Esophagus squamous epithelium (tissue), 5 donors: ENCODE results near the gene DCDC2B. TPM values are rescaled to one million over a fixed set of nuclear protein-coding genes. Genes with fewer than 3 reads are reported as not detected.

Experiments used
- DNase-seq: peaks from one replicate; lab custom pipeline; 2025; lab: John Stamatoyannopoulos, UW
- H3K27ac ChIP-seq, 4 donors: fragments of 200-600 bp; sonication (generic); one replicate each; pipeline ENCODE4 v1.5.1; 2016 to 2019; ENCODE audit warnings: mild to moderate bottlenecking in 1 of 4
- H3K27me3 ChIP-seq, 4 donors: fragments of 200-600 bp; sonication (generic); 1 replicate in 3 of 4; 2 replicates in 1 of 4; pipeline versions ENCODE4 v1.5.1 to v1.6.0; 2017 to 2021; ENCODE audit warnings: antibody characterized with exemption in 1 of 4
- H3K36me3 ChIP-seq, 3 donors: fragments of 200-600 bp; sonication (generic); one replicate each; pipeline ENCODE4 v1.5.1; 2016 to 2019
- H3K4me1 ChIP-seq, 3 donors: fragments of 200-600 bp; sonication (generic); one replicate each; pipeline ENCODE4 v1.5.1; 2017 to 2019
- H3K4me3 ChIP-seq, 4 donors: fragments of 200-600 bp; sonication (generic); 1 replicate in 3 of 4; 2 replicates in 1 of 4; pipeline ENCODE4 v1.5.1; 2016 to 2019; ENCODE audit warnings: mild to moderate bottlenecking in 2 of 4, moderate library complexity in 1 of 4
- H3K9me3 ChIP-seq, 3 donors: fragments of 200-600 bp; sonication (generic); one replicate each; pipeline ENCODE4 v1.5.1; 2016 to 2019
- CTCF ChIP-seq, 6 experiments: fragments of 450-650 bp in 4 of 6; fragments of 200-600 bp in 2 of 6; sonication (generic) in 2 of 6; IDR thresholded peaks; one replicate each; pipeline ENCODE4 v1.5.1; 2016 to 2019; ENCODE audit warnings: antibody characterized with exemption in 6 of 6, mild to moderate bottlenecking in 4 of 6, moderate library complexity in 4 of 6
- POLR2A ChIP-seq, 4 donors: fragments of 450-650 bp; IDR thresholded peaks; one replicate each; pipeline ENCODE4 v1.6.1; 2017; ENCODE audit warnings: antibody characterized with exemption in 4 of 4, mild to moderate bottlenecking in 4 of 4, moderate library complexity in 3 of 4
- WGBS, 2 donors: methylation state at CpG; one replicate each; pipeline ENCODE4 v1.1.5; 2018; 5-methylcytosine and 5-hydroxymethylcytosine counted together
- intact Hi-C: fragments of 100-400 bp; cut with DNase I; formaldehyde crosslinking; loops from one replicate; pipeline ENCODE4 v1.15.0; 2022
- total RNA-seq, 4 donors: library from RNA; depleted of rRNA; stranded (reverse); fragments of >200 nt; gene quantifications; one replicate each; pipeline ENCODE4 v1.1.0, GENCODE V29; 2016
- donor health status: DM: yes; HTN: yes; CAD: no.

DCDC2B gene
- total RNA-seq, 4 donors from 2014 or later = not detected

GRCh38 chr1:32231843-32232432 lies 23.0 kb downstream of the DCDC2B start:
- Histone ChIP-seq H3K4me3 (no peak overlapping the region), H3K9me3 (no peaks in the 10 kb centered on the region), H3K4me1 (peaks cover 0 to 10% (median 9%) of the 10 kb centered on the region in 3 donors), H3K27ac (no peak overlapping the region), H3K36me3 (peaks cover 39 to 77% (median 41%) of the 10 kb centered on the region in 3 donors), H3K27me3 (no peaks in the 10 kb centered on the region)
- WGBS, 2 donors = 77 to 91% methylated on average over 4 of the region's 5 CpGs
- TF ChIP-seq POLR2A (IDR thresholded peaks at IDR 0.05) = no peak
- no peak for TF ChIP-seq CTCF (IDR thresholded peaks at IDR 0.05)
- intact Hi-C loops = no loop called here
- no peak for DNase-seq

- TF ChIP-seq POLR2A (IDR thresholded peaks at IDR 0.05) = no peak
- TF ChIP-seq CTCF (IDR thresholded peaks at IDR 0.05) = no peak
- H3K4me1 ChIP-seq = peaks cover 0 to 10% (median 9%) of the 10 kb centered on the region in 3 donors
- no peak for DNase-seq
- intact Hi-C loops = no loop called here
- peaks cover 34 to 69% (median 36%) of the 10 kb centered on the region in 3 donors for H3K36me3 ChIP-seq
- H3K4me3 ChIP-seq = no peak overlapping the region
- H3K27me3 ChIP-seq = no peaks in the 10 kb centered on the region
- 72 to 77% methylated on average over 8 of the region's 8 CpGs for WGBS, 2 donors
- H3K9me3 ChIP-seq = no peaks in the 10 kb centered on the region
- no peak overlapping the region for H3K27ac ChIP-seq
These were observed 23.8 kb downstream of the DCDC2B start for GRCh38 chr1:32232558-32233304.

- peaks cover 16 to 48% (median 21%) of the 10 kb centered on the region in 3 donors for H3K36me3 ChIP-seq
- H3K27ac ChIP-seq = no peak overlapping the region
- no peaks in the 10 kb centered on the region for H3K27me3 ChIP-seq
- intact Hi-C loops = no loop called here
- no peak for TF ChIP-seq POLR2A (IDR thresholded peaks at IDR 0.05)
- no peak for TF ChIP-seq CTCF (IDR thresholded peaks at IDR 0.05)
- no peaks in the 10 kb centered on the region for H3K9me3 ChIP-seq
- peaks cover 1 to 18% (median 9%) of the 10 kb centered on the region in 3 donors for H3K4me1 ChIP-seq
- no peak for DNase-seq
- no peak overlapping the region for H3K4me3 ChIP-seq
- 80% methylated on average over 4 of the region's 7 CpGs; no CpG with 5 or more reads in 1 of the 2 donors for WGBS, 2 donors
These were observed 25.9 kb downstream of the DCDC2B start for GRCh38 chr1:32234792-32235191.

GRCh38 chr1:32239337-32239736 lies 30.4 kb downstream of the DCDC2B start:
- H3K4me1 ChIP-seq = peaks cover 5 to 52% (median 19%) of the 10 kb centered on the region in 3 donors
- H3K4me3 ChIP-seq = peak overlapping the region in 2 of 4 donors; percentile 71 to 77
- no peaks in the 10 kb centered on the region for H3K9me3 ChIP-seq
- WGBS, 2 donors = 20 to 24% methylated on average over 1 to 4 of the region's 4 CpGs
- intact Hi-C loops = no loop called here
- peaks cover 0 to 8% (median 0%) of the 10 kb centered on the region in 3 donors for H3K36me3 ChIP-seq
- peak overlapping the region in 3 of 4 donors; percentile 82 to 91 (median 86) for H3K27ac ChIP-seq
- TF ChIP-seq POLR2A (IDR thresholded peaks at IDR 0.05) = no peak
- TF ChIP-seq CTCF (IDR thresholded peaks at IDR 0.05) = no peak
- no peak for DNase-seq
- H3K27me3 ChIP-seq = no peaks in the 10 kb centered on the region

- intact Hi-C loops = no loop called here
- TF ChIP-seq POLR2A (IDR thresholded peaks at IDR 0.05) = no peak
- TF ChIP-seq CTCF (IDR thresholded peaks at IDR 0.05) = no peak
- no CpG with 5 or more reads among the region's 20 CpGs for WGBS, 2 donors
- peaks cover 0 to 4% (median 0%) of the 10 kb centered on the region in 3 donors for H3K36me3 ChIP-seq
- no peaks in the 10 kb centered on the region for H3K9me3 ChIP-seq
- DNase-seq = no peak
- H3K27ac ChIP-seq = peak overlapping the region; percentile 58 to 91 (median 84)
- H3K4me3 ChIP-seq = peak overlapping the region; percentile 48 to 77 (median 68)
- H3K27me3 ChIP-seq = no peaks in the 10 kb centered on the region
- H3K4me1 ChIP-seq = peaks cover 5 to 52% (median 19%) of the 10 kb centered on the region in 3 donors
These were observed 30.9 kb downstream of the DCDC2B start for GRCh38 chr1:32239790-32240139.
